GM21717 (cell line): ENCODE results near the gene ASTN2.
"Not testable (repeated sequence)": the region's sequence is repeated elsewhere in the genome, so short reads cannot be mapped to it uniquely, and the experiment has no call there.

ENCODE experiments used
- ATAC-seq: cut with Tn5 transposase; IDR thresholded peaks from one replicate; pipeline ENCODE4 v1.9.1; 2021; ENCODE audit warnings: mild to moderate bottlenecking, moderate library complexity; ENCODE audit not compliant: unreplicated experiment

The ASTN2 gene

GRCh38 chr9:116476935-116477381, 937.9 kb downstream of the ASTN2 start:
- no peak for ATAC-seq

GRCh38 chr9:116476002-116476401, 938.9 kb downstream of the ASTN2 start:
- no peak for ATAC-seq

GRCh38 chr9:116475201-116475600, 939.7 kb downstream of the ASTN2 start:
- no peak for ATAC-seq

- ATAC-seq: no peak
Observed at GRCh38 chr9:116471944-116472506, 942.8 kb downstream of the ASTN2 start.

- no peak for ATAC-seq
Observed at GRCh38 chr9:116471093-116471906, 943.6 kb downstream of the ASTN2 start.

GRCh38 chr9:116468793-116469527, 945.9 kb downstream of the ASTN2 start:
- ATAC-seq: no peak

GRCh38 chr9:116468369-116468768, 946.5 kb downstream of the ASTN2 start:
- no peak for ATAC-seq

- ATAC-seq: no peak
Observed at GRCh38 chr9:116467740-116468351, 947.0 kb downstream of the ASTN2 start.

- no peak for ATAC-seq
Observed at GRCh38 chr9:116466271-116467235, 948.3 kb downstream of the ASTN2 start.

GRCh38 chr9:116465576-116466270, 949.1 kb downstream of the ASTN2 start:
- ATAC-seq: no peak

GRCh38 chr9:116464987-116465571, 949.8 kb downstream of the ASTN2 start:
- ATAC-seq: no peak

GRCh38 chr9:116464423-116464822, 950.4 kb downstream of the ASTN2 start:
- no peak for ATAC-seq

GRCh38 chr9:116461632-116462031, 953.2 kb downstream of the ASTN2 start:
- no peak for ATAC-seq

- ATAC-seq: no peak
Observed at GRCh38 chr9:116460026-116460425, 954.8 kb downstream of the ASTN2 start.

- no peak for ATAC-seq
Observed at GRCh38 chr9:116459576-116459975, 955.3 kb downstream of the ASTN2 start.

GRCh38 chr9:116456490-116457088, 958.3 kb downstream of the ASTN2 start:
- ATAC-seq: no peak

- ATAC-seq: not testable (repeated sequence)
Observed at GRCh38 chr9:116454539-116454938, 960.3 kb downstream of the ASTN2 start.

GRCh38 chr9:116453785-116454184, 961.1 kb downstream of the ASTN2 start:
- ATAC-seq: no peak

- no peak for ATAC-seq
Observed at GRCh38 chr9:116452634-116453033, 962.2 kb downstream of the ASTN2 start.
